B cell (primary cell): ENCODE results near the gene CYYR1. TPM values are rescaled to one million over a fixed set of nuclear protein-coding genes. Genes with fewer than 3 reads are reported as not detected.

Experiments
- ATAC-seq: fragments of 200-7000 bp; cut with Tn5 transposase; one replicate; pipeline ENCODE4 v1.10.0; 2021; ENCODE audit warnings: low read depth, mild to moderate bottlenecking, moderate number of reproducible peaks, moderate library complexity
- CTCF ChIA-PET: fragments of 350-600 bp; sonication (Branson Sonifier 250); formaldehyde crosslinking; loops from one replicate; lab custom pipeline; 2021; ENCODE audit warnings: antibody characterized with exemption, inconsistent platforms; lab: Charles Lee
- POLR2A ChIA-PET: fragments of 350-600 bp; sonication (Branson Sonifier 250); formaldehyde crosslinking; loops from one replicate; lab custom pipeline; 2021; ENCODE audit warnings: antibody characterized with exemption; lab: Charles Lee
- DNase-seq: peaks from one replicate; pipeline ENCODE4 v3.0.0; 2013
- H2AFZ ChIP-seq: 2 replicates; pipeline ENCODE4 v1.6.1; 2012; ENCODE audit warnings: mild to moderate bottlenecking, low read depth, low read length; ENCODE audit not compliant: insufficient read depth, poor library complexity, severe bottlenecking
- H3K27ac ChIP-seq, 2 donors: 1 replicate in 1 of 2; 2 replicates in 1 of 2; pipeline ENCODE4 v1.5.1; 2012 to 2013; ENCODE audit warnings: low read length in 2 of 2, mild to moderate bottlenecking in 2 of 2, moderate library complexity in 1 of 2
- H3K27me3 ChIP-seq, 4 experiments: fragments of 200-600 bp in 1 of 4; sonication (generic) in 1 of 4; replicated peaks in 1 of 4; 1 replicate in 2 of 4; 2 replicates in 2 of 4; pipeline versions ENCODE4 v1.6.1 to v1.7.0; 2013 to 2016; ENCODE audit warnings: low read length in 3 of 4, mild to moderate bottlenecking in 2 of 4, mixed read lengths in 1 of 4, moderate library complexity in 1 of 4; ENCODE audit not compliant: insufficient read depth in 4 of 4, control insufficient read depth in 3 of 4; ENCODE audit errors: control extremely low read depth in 1 of 4
- H3K36me3 ChIP-seq, 2 experiments: replicated peaks in 1 of 2; 1 replicate in 1 of 2; 2 replicates in 1 of 2; pipeline versions ENCODE4 v1.6.1 to v1.7.1; 2013; ENCODE audit warnings: low read length in 1 of 2; ENCODE audit not compliant: insufficient read depth in 2 of 2, control insufficient read depth in 1 of 2; ENCODE audit errors: control extremely low read depth in 1 of 2, extremely low read depth in 1 of 2
- H3K4me1 ChIP-seq, 2 donors: fragments of 200-600 bp in 1 of 2; sonication (generic) in 1 of 2; 1 replicate in 1 of 2; 2 replicates in 1 of 2; pipeline versions ENCODE4 v1.5.1 to v1.6.1; 2013 to 2017; ENCODE audit warnings: low read length in 2 of 2; ENCODE audit not compliant: control insufficient read depth in 2 of 2, insufficient read depth in 2 of 2
- H3K4me2 ChIP-seq: replicated peaks from 2 replicates; pipeline ENCODE3; 2012; ENCODE audit warnings: mild to moderate bottlenecking, low read depth, low read length; ENCODE audit not compliant: poor library complexity, severe bottlenecking
- H3K4me3 ChIP-seq, 5 experiments: fragments of 200-600 bp in 1 of 5; sonication (generic) in 1 of 5; 1 replicate in 3 of 5; 2 replicates in 2 of 5; pipeline versions ENCODE4 v1.5.1 to v1.7.0; 2011 to 2016; ENCODE audit warnings: low read length in 4 of 5, mild to moderate bottlenecking in 4 of 5, low read depth in 2 of 5, control low read depth in 1 of 5, moderate library complexity in 1 of 5; ENCODE audit not compliant: insufficient read depth in 1 of 5; ENCODE audit errors: control extremely low read depth in 1 of 5, extremely low read depth in 1 of 5
- H3K79me2 ChIP-seq: fragments of 200-600 bp; sonication (generic); one replicate; pipeline ENCODE4 v1.6.0; 2016; ENCODE audit warnings: low read length; ENCODE audit not compliant: control insufficient read depth, insufficient read depth
- H3K9ac ChIP-seq: fragments of 200-600 bp; sonication (generic); 2 replicates; pipeline ENCODE4 v1.6.1; 2017; ENCODE audit warnings: mild to moderate bottlenecking, low read length, moderate library complexity
- H3K9me3 ChIP-seq, 3 donors: one replicate each; pipeline versions ENCODE4 v1.6.1 to v1.7.1; 2013; ENCODE audit warnings: low read length in 2 of 3; ENCODE audit not compliant: control insufficient read depth in 2 of 3, insufficient read depth in 1 of 3; ENCODE audit errors: control extremely low read depth in 1 of 3
- H4K20me1 ChIP-seq: 2 replicates; pipeline ENCODE4 v1.6.0; 2012; ENCODE audit warnings: mild to moderate bottlenecking, low read length; ENCODE audit not compliant: insufficient read depth, control insufficient read depth, poor library complexity, severe bottlenecking
- H3K27ac Mint-ChIP-seq: one replicate; pipeline ENCODE4 v1.8.0; 2021; ENCODE audit warnings: mixed read lengths
- H3K27me3 Mint-ChIP-seq: one replicate; pipeline ENCODE4 v1.8.0; 2021; ENCODE audit warnings: mixed read lengths
- H3K4me1 Mint-ChIP-seq: one replicate; pipeline ENCODE4 v1.8.0; 2021; ENCODE audit warnings: mixed read lengths
- H3K4me3 Mint-ChIP-seq: one replicate; pipeline ENCODE4 v1.8.0; 2021; ENCODE audit warnings: mixed read lengths
- H3K9me3 Mint-ChIP-seq: one replicate; pipeline ENCODE4 v1.8.0; 2022; ENCODE audit warnings: mixed read lengths; ENCODE audit not compliant: insufficient read depth
- CTCF ChIP-seq: fragments of 200-600 bp; IDR thresholded peaks from one replicate; pipeline ENCODE4 v1.8.0; 2022; ENCODE audit warnings: antibody characterized with exemption, mild to moderate bottlenecking
- EZH2 ChIP-seq: IDR thresholded peaks from 2 replicates; pipeline ENCODE4 v1.6.1; 2012; ENCODE audit warnings: borderline replicate concordance, low read depth, mild to moderate bottlenecking, moderate library complexity, low read length; ENCODE audit not compliant: insufficient read depth, poor library complexity, severe bottlenecking
- WGBS: methylation state at CpG from one replicate; pipeline ENCODE4 v1.1.5; 2013; ENCODE audit warnings: missing lambda C conversion rate; ENCODE audit not compliant: insufficient coverage; 5-methylcytosine and 5-hydroxymethylcytosine counted together
- intact Hi-C: fragments of 100-400 bp; cut with micrococcal nuclease; formaldehyde crosslinking; loops from one replicate; pipeline ENCODE4 v1.10.0; 2022
- polyA plus RNA-seq: library from polyadenylated mRNA; depleted of rRNA; stranded (reverse); fragments of >200 nt; gene quantifications from 2 replicates; pipeline ENCODE4 v1.2.3, GENCODE V29; 2012
- total RNA-seq, 2 donors: library from RNA; stranded (reverse); fragments of 120-200 nt in 1 of 2; gene quantifications; 1 replicate in 1 of 2; 2 replicates in 1 of 2; pipeline versions ENCODE4 v1.2.3 to v1.2.4, GENCODE V29; 2013 to 2022

CYYR1 gene
- total and polyA plus RNA-seq, 2 donors (not counting 1 experiment from before 2014, with no cell fraction given): not detected

GRCh38 chr21:26587736-26588201, 14.7 kb upstream of the CYYR1 start:
- H2AFZ ChIP-seq: no peak overlapping the region
- TF ChIP-seq CTCF: no peak
- TF ChIP-seq EZH2: no peak
- DNase-seq: no peak
- no peak overlapping the region for H3K27ac ChIP-seq
- no peaks in the 10 kb centered on the region for H3K36me3 ChIP-seq
- ChIA-PET POLR2A (no interaction called here), CTCF (no interaction called here)
- H3K27me3 Mint-ChIP-seq: no peaks in the 10 kb centered on the region
- no peaks in the 10 kb centered on the region for H3K4me1 ChIP-seq
- H3K27ac Mint-ChIP-seq: no peak overlapping the region
- H3K9me3 ChIP-seq: no peaks in the 10 kb centered on the region
- WGBS: 96% methylated on average over 5 of the region's 9 CpGs
- ATAC-seq: no peak
- intact Hi-C loops: no loop called here
- no peak overlapping the region for H3K9ac ChIP-seq
- no peaks in the 10 kb centered on the region for H3K9me3 Mint-ChIP-seq
- no peak overlapping the region for H3K4me3 Mint-ChIP-seq
- no peaks in the 10 kb centered on the region for H4K20me1 ChIP-seq
- H3K27me3 ChIP-seq: no peaks in the 10 kb centered on the region
- no peak overlapping the region for H3K4me3 ChIP-seq
- no peak overlapping the region for H3K4me2 ChIP-seq
- H3K4me1 Mint-ChIP-seq: no peaks in the 10 kb centered on the region
- no peaks in the 10 kb centered on the region for H3K79me2 ChIP-seq

GRCh38 chr21:26583769-26584168, 10.7 kb upstream of the CYYR1 start:
- ATAC-seq (no peak), DNase-seq (no peak)
- no peak overlapping the region for H2AFZ ChIP-seq
- CTCF ChIA-PET: interaction anchor here (0.7 kb wide), 1 partner anchor 18 kb away, joined by 8 read pairs; no protein-coding TSS in a partner anchor
- H3K27me3 ChIP-seq: no peaks in the 10 kb centered on the region
- H3K9ac ChIP-seq: no peak overlapping the region
- H3K9me3 Mint-ChIP-seq: peaks cover 7% of the 10 kb centered on the region
- no peaks in the 10 kb centered on the region for H3K79me2 ChIP-seq
- H3K27ac Mint-ChIP-seq: no peak overlapping the region
- H3K27ac ChIP-seq: no peak overlapping the region
- H3K27me3 Mint-ChIP-seq: no peaks in the 10 kb centered on the region
- H3K4me3 ChIP-seq: no peak overlapping the region
- no peak overlapping the region for H3K4me3 Mint-ChIP-seq
- TF ChIP-seq EZH2 (no peak), CTCF (no peak)
- intact Hi-C loops: no loop called here
- no peaks in the 10 kb centered on the region for H3K36me3 ChIP-seq
- H3K4me1 ChIP-seq: no peaks in the 10 kb centered on the region
- H4K20me1 ChIP-seq: no peaks in the 10 kb centered on the region
- H3K4me2 ChIP-seq: no peak overlapping the region
- H3K9me3 ChIP-seq: peaks cover 0 to 4% (median 0%) of the 10 kb centered on the region in 3 donors
- H3K4me1 Mint-ChIP-seq: no peaks in the 10 kb centered on the region
- POLR2A ChIA-PET: no interaction called here
- WGBS: 83% methylated on average over 1 of the region's 3 CpGs
